Heart left ventricle (tissue), 13 donors: Measurements from ENCODE around the gene OR14A16.

Experiments used
- POLR2A ChIP-seq, 2 donors: fragments of 450-650 bp; IDR thresholded peaks; one replicate each; pipeline ENCODE4 v1.6.1; 2017; ENCODE audit warnings: antibody characterized with exemption in 2 of 2, mild to moderate bottlenecking in 2 of 2, moderate library complexity in 2 of 2
- TF ChIP-seq, protein P1 (sequence below), 12 donors: fragments of 200-600 bp; sonication (generic) in 4 of 12; IDR thresholded peaks; one replicate each; pipeline versions ENCODE4 v1.5.0 to v1.8.0; 2018 to 2022; ENCODE audit warnings: antibody characterized with exemption in 12 of 12, mild to moderate bottlenecking in 5 of 12
- donor health status: ischemic (EF 13 %, LVEDD 7.1; RV severe dilation, severe dysfunction).
- donor health status: DM: no; HTN: yes; CAD: no.
- donor health status: DM: no; HTN: no; CAD: no.
- donor health status: ischemic (EF 25% LVEDD 6.9; RV normal size, moderate dysfunction).
- donor health status: ischemic (EF 25% LVEDD 5.7; RV mildly dilated, moderate dysfunction).
- donor health status: ischemic (EF 35%, LVEDD 5.7; RV mildly dilated, moderate dysfunction).
- donor health status: nonischemic (EF 11% LVEDD 7.7; RV severe dilation, severe dysfunction).
- donor health status: DM: yes; HTN: yes; CAD: no.
- donor health status: PGD.
- donor health status: ischemic (EF 29% LVEDD 5.4; RV normal size, mild dysfunction).
- donor health status: nonischemic (EF 23%, LVEDD 6.1; RV moderate dilation, normal function).

DNA sequence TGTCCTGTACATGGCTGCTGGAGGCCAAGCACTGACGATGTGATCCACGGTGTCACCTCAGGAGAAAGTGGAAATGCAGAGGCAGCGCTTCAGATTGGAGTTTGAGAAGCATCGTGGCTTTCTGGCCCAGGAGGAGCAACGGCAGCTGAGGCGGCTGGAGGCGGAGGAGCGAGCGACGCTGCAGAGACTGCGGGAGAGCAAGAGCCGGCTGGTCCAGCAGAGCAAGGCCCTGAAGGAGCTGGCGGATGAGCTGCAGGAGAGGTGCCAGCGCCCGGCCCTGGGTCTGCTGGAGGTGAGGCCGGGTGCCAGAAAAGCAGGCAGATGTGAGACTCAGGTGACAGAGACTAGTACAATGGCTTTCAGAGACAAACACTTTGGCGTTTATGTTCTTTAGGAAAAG, 40.7 kb upstream of the OR14A16 start:
- TF ChIP-seq POLR2A (IDR thresholded peaks at IDR 0.05), result no peak
- TF ChIP-seq, protein P1, sequence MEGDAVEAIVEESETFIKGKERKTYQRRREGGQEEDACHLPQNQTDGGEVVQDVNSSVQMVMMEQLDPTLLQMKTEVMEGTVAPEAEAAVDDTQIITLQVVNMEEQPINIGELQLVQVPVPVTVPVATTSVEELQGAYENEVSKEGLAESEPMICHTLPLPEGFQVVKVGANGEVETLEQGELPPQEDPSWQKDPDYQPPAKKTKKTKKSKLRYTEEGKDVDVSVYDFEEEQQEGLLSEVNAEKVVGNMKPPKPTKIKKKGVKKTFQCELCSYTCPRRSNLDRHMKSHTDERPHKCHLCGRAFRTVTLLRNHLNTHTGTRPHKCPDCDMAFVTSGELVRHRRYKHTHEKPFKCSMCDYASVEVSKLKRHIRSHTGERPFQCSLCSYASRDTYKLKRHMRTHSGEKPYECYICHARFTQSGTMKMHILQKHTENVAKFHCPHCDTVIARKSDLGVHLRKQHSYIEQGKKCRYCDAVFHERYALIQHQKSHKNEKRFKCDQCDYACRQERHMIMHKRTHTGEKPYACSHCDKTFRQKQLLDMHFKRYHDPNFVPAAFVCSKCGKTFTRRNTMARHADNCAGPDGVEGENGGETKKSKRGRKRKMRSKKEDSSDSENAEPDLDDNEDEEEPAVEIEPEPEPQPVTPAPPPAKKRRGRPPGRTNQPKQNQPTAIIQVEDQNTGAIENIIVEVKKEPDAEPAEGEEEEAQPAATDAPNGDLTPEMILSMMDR (IDR thresholded peaks at IDR 0.05), result no peak
